Sciatic nerve (tissue), 2 donors: ENCODE results near the gene ART5. TPM values are rescaled to one million over a fixed set of nuclear protein-coding genes. Genes with fewer than 3 reads are reported as not detected.
"Not testable (repeated sequence)": the region's sequence is repeated elsewhere in the genome, so short reads cannot be mapped to it uniquely, and the experiment has no call there.

Source experiments
- ATAC-seq: fragments of 200-7000 bp; cut with Tn5 transposase; one replicate; pipeline ENCODE4 v1.9.1; 2020; ENCODE audit warnings: mild to moderate bottlenecking, moderate library complexity
- DNase-seq: peaks from one replicate; pipeline ENCODE4 v3.0.0-alpha.2; 2020; ENCODE audit warnings: low spot score
- intact Hi-C: fragments of 100-400 bp; cut with DNase I; formaldehyde crosslinking; loops from one replicate; pipeline ENCODE4 v1.14.2; 2022
- total RNA-seq: library from RNA; stranded (reverse); fragmentation: NEBNext Ultra II Directional; extraction: Animal tissue kit (Norgen Biotek cat#: 25700); gene quantifications from one replicate; pipeline ENCODE4 v1.2.1, GENCODE V29; 2021
- donor health status: DM: no; HTN: no; CAD: no.
- donor health status: DM: no; HTN: no; CAD: no.

ART5 gene
- total RNA-seq, 1 donor from 2014 or later, result 0.27 TPM

DNA sequence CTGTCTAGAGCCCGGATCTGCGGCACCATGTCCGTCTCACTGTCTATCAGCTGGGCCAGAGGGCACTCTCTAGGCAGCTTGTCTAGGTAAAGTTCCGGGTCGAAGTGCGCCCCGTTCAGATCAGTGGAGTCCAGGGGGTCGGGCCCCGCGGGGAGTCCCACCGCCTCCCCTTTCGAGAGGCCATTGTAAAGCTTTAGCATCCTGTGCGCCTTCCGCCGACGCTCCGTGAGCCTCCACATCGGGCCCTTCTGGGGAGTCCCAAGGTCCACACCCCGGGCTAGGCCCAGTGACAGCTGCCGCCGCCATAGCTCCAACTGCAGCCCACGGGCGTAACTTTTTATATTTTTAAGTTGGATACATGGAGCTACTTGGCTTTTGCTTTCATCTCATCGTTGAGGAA is 50.5 kb downstream of the ART5 start:
- DNase-seq, ATAC-seq, intact Hi-C loops: not testable (repeated sequence)

DNA sequence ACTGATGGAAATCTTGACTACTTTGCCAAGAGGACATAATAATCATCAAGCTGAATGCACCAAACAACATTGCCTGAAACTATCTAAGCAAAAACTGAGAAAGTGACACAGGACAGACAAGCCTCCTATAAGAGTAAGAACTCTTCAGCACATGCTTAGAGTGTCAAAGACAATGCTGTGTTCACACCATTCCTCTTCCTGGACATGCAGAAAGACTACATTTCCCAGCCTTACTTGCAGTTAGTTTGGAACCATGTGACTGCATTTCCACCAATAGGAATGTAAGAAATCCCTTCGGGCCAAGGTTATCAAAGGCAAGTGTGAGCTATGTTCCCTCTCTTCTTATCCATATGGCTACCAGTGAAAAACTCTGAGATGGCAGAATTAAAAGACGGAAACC is 51.6 kb downstream of the ART5 start:
- intact Hi-C loops, ATAC-seq, DNase-seq: not testable (repeated sequence)

DNA sequence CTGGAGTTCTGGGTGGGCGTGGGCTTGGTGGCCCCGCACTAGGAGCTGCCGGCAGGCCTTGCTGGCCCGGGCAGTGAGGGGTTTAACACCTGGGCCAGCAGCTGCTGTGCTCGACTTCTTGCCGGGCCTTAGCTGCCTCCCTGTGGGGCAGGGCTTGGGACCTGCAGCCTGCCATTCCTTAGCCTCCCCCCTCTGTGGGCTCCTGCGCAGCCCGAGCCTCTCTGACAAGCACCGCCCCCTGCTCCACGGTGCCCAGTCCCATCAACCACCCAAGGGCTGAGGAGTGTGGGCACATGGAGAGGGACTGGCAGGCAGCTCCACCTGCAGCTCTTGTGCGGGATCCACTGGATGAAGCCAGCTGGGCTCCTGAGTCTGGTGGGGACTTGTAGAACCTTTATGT is 53.0 kb downstream of the ART5 start:
- ATAC-seq, DNase-seq, intact Hi-C loops: not testable (repeated sequence)

Other genes with a start within 250 kb of the ART5 start
- not detected for gene ART1, start 3.1 kb upstream of the ART5 start, total RNA-seq
- 4.6 TPM for gene CHRNA10, start 29.4 kb upstream of the ART5 start, total RNA-seq
- 93.1 TPM for gene NUP98, start 155.6 kb upstream of the ART5 start, total RNA-seq
- gene PGAP2, start 166.6 kb upstream of the ART5 start, total RNA-seq, result 15.8 TPM
- 50.6 TPM for gene RHOG, start 199.0 kb upstream of the ART5 start, total RNA-seq
- 49.6 TPM for gene STIM1, start 213.7 kb upstream of the ART5 start, total RNA-seq